GM19239 (cell line): Measurements from ENCODE around the gene SLC30A5.

ENCODE experiments used
- DNase-seq: peaks from one replicate; pipeline ENCODE4 v3.0.0; 2011; ENCODE audit warnings: low spot score; ENCODE audit not compliant: insufficient read length
- FAIRE-seq: peaks from 2 replicates; lab custom pipeline; 2011; peaks lifted over from hg19 to GRCh38; lab: Jason Lieb, UNC

The SLC30A5 gene

GRCh38 chr5:69160651-69161050 is 66.8 kb downstream of the SLC30A5 start:
- FAIRE-seq (no peak), DNase-seq (no peak)

GRCh38 chr5:69166686-69167492 is 73.1 kb downstream of the SLC30A5 start, which contains the start of gene CCNB1:
CCNB1 (plus strand) TSS chr5:69167150; CDS start chr5:69167263, 113 bp downstream.
- FAIRE-seq: peak; percentile 98
- DNase-seq: peak; percentile 99

- FAIRE-seq (no peak), DNase-seq (no peak)
Measured at GRCh38 chr5:69167493-69167855, 73.7 kb downstream of the SLC30A5 start.

GRCh38 chr5:69167929-69168328 is 74.1 kb downstream of the SLC30A5 start:
- no peak for DNase-seq

GRCh38 chr5:69170495-69170894 is 76.7 kb downstream of the SLC30A5 start:
- FAIRE-seq: no peak
- no peak for DNase-seq

More at GRCh38 chr5:69167929-69168328, 74.1 kb downstream of the SLC30A5 start:
- FAIRE-seq: peak; percentile 31

GRCh38 chr5:69170969-69171368 is 77.2 kb downstream of the SLC30A5 start:
- FAIRE-seq: no peak
- DNase-seq: no peak
